ENCODE results near the gene MYBBP1A. TPM values are rescaled to one million over a fixed set of nuclear protein-coding genes. Genes with fewer than 3 reads are reported as not detected.
"Not testable (repeated sequence)": the region's sequence is repeated elsewhere in the genome, so short reads cannot be mapped to it uniquely, and the experiment has no call there.

Gene MYBBP1A, protein sequence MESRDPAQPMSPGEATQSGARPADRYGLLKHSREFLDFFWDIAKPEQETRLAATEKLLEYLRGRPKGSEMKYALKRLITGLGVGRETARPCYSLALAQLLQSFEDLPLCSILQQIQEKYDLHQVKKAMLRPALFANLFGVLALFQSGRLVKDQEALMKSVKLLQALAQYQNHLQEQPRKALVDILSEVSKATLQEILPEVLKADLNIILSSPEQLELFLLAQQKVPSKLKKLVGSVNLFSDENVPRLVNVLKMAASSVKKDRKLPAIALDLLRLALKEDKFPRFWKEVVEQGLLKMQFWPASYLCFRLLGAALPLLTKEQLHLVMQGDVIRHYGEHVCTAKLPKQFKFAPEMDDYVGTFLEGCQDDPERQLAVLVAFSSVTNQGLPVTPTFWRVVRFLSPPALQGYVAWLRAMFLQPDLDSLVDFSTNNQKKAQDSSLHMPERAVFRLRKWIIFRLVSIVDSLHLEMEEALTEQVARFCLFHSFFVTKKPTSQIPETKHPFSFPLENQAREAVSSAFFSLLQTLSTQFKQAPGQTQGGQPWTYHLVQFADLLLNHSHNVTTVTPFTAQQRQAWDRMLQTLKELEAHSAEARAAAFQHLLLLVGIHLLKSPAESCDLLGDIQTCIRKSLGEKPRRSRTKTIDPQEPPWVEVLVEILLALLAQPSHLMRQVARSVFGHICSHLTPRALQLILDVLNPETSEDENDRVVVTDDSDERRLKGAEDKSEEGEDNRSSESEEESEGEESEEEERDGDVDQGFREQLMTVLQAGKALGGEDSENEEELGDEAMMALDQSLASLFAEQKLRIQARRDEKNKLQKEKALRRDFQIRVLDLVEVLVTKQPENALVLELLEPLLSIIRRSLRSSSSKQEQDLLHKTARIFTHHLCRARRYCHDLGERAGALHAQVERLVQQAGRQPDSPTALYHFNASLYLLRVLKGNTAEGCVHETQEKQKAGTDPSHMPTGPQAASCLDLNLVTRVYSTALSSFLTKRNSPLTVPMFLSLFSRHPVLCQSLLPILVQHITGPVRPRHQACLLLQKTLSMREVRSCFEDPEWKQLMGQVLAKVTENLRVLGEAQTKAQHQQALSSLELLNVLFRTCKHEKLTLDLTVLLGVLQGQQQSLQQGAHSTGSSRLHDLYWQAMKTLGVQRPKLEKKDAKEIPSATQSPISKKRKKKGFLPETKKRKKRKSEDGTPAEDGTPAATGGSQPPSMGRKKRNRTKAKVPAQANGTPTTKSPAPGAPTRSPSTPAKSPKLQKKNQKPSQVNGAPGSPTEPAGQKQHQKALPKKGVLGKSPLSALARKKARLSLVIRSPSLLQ (N-terminal part only)
- total RNA-seq: 58.4 TPM

DNA sequence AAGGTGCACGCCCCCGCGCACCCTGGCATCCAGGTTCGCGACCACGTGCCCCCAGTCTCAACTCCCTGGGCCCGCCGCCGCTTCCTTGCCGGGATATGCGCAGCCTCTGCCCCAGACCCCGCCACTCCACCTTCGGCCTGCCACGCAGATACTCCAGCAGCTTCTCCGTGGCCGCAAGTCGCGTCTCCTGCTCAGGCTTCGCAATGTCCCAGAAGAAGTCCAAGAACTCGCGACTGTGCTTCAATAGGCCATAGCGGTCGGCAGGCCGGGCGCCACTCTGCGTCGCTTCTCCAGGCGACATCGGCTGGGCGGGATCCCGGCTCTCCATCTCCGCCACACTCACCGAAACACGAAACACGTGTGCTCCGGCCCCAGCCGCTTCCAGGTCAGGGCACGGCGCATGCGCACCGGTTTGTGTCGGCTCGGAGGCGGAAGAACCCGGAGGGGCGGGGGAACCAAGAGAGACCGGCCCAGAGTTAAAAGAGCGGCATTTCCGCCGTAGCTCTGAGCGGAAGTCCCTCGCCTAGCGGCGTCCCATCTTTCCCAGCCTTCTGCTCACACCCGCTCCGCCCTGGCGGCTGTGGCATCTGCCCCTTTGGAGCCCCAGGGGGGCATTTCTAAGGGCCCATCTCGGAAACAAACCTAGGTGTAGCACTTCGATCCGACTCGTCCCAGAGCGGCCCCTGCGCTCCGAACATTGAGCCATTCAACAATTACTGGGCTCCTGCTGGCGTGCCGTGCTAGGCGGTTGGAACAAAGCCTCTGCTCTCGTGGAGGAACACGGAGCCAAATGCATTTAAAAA, at the start of gene MYBBP1A:
Gene MYBBP1A, minus strand, starts transcription at position 388 of the 803 bp plus-strand sequence. Its CDS starts 60 bp downstream, at position 328.
- DNase-seq (ENCODE audit: low read depth in 2 of 3, low spot score in 2 of 3): peak; percentile 94 to 96 (median 95)

GRCh38 chr17:4604736-4605135, 49.6 kb upstream of the MYBBP1A start:
- DNase-seq (ENCODE audit: low read depth in 2 of 3, low spot score in 2 of 3): not testable (repeated sequence)

DNA sequence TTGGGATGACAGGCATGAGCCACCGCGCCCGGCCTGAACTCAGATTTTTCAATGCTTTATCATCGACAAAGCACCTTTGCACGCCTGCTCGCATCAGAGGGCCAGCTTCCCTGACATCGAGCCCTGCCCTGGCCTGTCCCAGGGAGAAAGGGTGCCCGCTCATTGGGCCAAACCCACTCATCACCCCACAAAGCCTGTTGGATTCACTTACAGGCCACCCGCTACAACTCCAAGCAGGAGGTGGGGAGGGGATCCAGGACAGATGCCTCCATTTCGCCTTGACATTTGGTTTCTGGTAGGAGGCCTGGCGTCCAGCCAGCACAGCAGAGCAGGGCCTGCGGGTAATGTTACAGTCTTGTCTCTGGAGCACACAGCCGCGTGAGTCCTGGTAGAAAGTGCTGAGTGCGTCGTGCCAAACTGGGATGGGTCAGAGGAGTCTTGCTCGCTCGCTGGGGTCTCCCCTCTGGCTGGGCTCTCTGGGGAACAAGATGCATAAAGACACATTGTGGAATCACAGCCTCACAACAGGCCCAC, 49.0 kb upstream of the MYBBP1A start:
- no peak for DNase-seq (ENCODE audit: low read depth in 2 of 3, low spot score in 2 of 3)

- DNase-seq (ENCODE audit: low read depth in 2 of 3, low spot score in 2 of 3): no peak
These were observed 46.9 kb upstream of the MYBBP1A start for GRCh38 chr17:4602041-4602440.

DNA sequence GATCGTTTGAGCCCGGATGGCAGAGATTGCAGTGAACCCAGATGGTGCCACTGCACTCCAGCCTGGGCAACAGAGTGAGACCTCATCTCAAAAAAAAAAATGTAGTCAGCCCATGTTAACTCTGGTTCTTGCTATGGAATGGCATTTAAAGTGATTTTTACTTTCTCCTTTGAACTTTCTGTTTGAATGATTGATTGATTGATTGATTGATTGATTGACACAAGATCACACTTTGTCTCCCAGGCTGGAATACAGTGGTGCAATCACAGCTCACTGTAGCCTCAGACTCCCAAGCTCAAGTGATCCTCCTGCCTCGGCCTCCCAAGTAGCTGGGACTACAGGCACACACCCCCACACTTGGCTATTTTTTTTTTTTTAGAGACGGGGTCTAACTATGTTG, 46.1 kb upstream of the MYBBP1A start:
- DNase-seq (ENCODE audit: low read depth in 2 of 3, low spot score in 2 of 3): no peak

GRCh38 chr17:4600563-4600962, 45.4 kb upstream of the MYBBP1A start:
- DNase-seq (ENCODE audit: low read depth in 2 of 3, low spot score in 2 of 3): no peak

- no peak for DNase-seq (ENCODE audit: low read depth in 2 of 3, low spot score in 2 of 3)
These were observed 44.5 kb upstream of the MYBBP1A start for GRCh38 chr17:4599505-4600281.

- no peak for DNase-seq (ENCODE audit: low read depth in 2 of 3, low spot score in 2 of 3)
These were observed 43.8 kb upstream of the MYBBP1A start for GRCh38 chr17:4598776-4599504.

- no peak for DNase-seq (ENCODE audit: low read depth in 2 of 3, low spot score in 2 of 3)
These were observed 42.8 kb upstream of the MYBBP1A start for GRCh38 chr17:4597975-4598374.

GRCh38 chr17:4596636-4597380, 41.6 kb upstream of the MYBBP1A start:
- no peak for DNase-seq (ENCODE audit: low read depth in 2 of 3, low spot score in 2 of 3)

- DNase-seq (ENCODE audit: low read depth in 2 of 3, low spot score in 2 of 3): not testable (repeated sequence)
These were observed 40.6 kb upstream of the MYBBP1A start for GRCh38 chr17:4595685-4596342.

DNA sequence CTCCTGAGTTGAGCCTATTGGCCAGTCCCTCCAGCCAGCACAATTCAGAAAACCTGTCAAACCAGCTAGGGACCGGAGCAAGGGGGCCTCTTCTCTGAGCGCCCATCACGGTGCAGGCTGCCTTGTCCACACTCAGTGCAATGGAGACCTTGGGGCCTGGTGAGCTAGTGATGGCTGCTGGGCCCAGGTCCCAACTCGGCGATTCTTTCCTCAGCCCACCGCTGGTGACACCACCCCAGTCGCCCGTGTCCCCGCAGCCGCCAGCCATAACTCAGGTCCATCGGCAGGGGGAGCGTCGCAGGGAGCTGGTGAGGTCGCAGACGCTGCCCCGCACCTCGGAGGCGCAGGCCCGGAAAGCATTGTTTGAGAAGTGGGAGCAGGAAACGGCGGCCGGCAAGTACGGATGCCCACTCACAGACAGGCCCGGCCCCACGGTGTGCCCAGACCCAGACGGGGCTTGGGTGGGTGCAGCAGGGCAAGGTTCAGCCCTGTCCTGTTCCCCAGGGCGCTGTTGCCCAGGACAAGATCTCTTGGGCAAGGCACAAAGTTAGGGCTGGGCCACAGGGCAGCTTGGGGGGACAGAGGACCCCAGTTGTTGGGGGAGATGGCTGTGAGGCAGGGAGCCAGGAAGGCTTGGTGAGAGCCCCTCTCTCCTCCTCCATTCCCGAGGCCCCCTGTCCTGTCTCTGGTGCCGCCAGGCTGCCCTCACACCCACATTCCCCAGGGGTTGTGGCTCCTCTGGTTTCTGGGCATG, 39.9 kb upstream of the MYBBP1A start:
- DNase-seq (ENCODE audit: low read depth in 2 of 3, low spot score in 2 of 3): peak in 2 of 3 donors; percentile 63 to 80

- no peak for DNase-seq (ENCODE audit: low read depth in 2 of 3, low spot score in 2 of 3)
These were observed 39.2 kb upstream of the MYBBP1A start for GRCh38 chr17:4594406-4594805.

- DNase-seq (ENCODE audit: low read depth in 2 of 3, low spot score in 2 of 3): no peak
These were observed 37.8 kb upstream of the MYBBP1A start for GRCh38 chr17:4593021-4593421.

- DNase-seq (ENCODE audit: low read depth in 2 of 3, low spot score in 2 of 3): no peak
These were observed 37.2 kb upstream of the MYBBP1A start for GRCh38 chr17:4592240-4593005.

Measured in hematopoietic multipotent progenitor cell (in vitro differentiated cells).